GM19351 (cell line): Measurements from ENCODE around the gene PANX2.

Experiments
- ATAC-seq: cut with Tn5 transposase; IDR thresholded peaks from one replicate; pipeline ENCODE4 v1.9.1; 2021; ENCODE audit warnings: mild to moderate bottlenecking, moderate library complexity; ENCODE audit not compliant: unreplicated experiment

Gene PANX2

DNA sequence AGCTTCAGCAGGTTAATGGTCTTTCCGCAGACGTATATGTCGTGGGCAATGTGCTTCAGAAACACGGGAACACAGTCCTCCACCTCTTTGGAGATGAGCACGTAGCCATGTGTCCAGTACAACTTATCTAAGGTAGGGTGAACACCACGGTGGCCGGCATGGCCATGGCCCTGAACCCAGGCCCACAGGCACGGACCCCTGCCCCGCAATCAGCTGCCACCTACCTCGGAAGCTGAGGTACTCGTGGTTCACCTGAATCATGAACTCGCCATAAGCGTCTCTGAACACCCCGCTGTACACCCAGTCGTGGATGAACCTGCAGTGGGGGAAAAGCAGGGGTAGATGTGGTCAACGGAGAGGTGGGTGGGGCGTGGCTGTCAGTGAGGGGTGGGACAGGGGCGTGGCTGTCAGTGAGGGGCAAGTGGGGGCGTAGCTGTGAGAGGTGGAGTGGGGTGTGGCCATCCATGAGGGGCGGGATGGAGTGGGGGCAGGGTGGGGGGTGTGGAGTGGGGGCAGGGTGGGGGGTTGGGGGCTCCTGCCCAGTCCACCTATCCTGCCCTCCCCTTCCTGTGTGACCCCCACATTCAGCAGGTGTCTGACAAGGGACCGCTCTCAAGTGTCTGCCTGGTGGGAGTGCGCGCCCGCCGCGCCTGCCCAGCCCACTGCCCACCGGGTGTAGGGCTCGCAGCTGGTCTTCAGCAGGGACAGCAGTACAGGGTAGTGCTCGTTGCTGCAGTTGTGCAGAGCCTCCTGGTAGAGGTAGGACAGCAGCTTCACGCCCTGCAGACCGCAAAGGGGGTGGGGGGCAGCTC, 55.7 kb downstream of the PANX2 start:
- ATAC-seq, result no peak

DNA sequence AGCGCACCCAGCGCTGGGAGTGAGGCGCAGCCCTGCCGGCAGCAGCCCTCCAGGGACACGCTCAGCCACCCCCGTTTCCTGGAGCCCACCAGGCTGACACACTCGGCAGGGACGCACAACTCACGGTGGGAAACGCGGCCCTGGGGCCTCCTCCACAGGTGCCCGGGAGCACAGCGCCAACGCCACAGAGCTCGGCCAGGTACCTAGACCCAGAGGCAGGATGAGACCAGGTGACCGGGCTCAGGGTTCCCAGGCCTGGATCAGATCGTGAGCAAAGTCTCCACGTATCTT, 56.3 kb downstream of the PANX2 start:
- ATAC-seq, result no peak

DNA sequence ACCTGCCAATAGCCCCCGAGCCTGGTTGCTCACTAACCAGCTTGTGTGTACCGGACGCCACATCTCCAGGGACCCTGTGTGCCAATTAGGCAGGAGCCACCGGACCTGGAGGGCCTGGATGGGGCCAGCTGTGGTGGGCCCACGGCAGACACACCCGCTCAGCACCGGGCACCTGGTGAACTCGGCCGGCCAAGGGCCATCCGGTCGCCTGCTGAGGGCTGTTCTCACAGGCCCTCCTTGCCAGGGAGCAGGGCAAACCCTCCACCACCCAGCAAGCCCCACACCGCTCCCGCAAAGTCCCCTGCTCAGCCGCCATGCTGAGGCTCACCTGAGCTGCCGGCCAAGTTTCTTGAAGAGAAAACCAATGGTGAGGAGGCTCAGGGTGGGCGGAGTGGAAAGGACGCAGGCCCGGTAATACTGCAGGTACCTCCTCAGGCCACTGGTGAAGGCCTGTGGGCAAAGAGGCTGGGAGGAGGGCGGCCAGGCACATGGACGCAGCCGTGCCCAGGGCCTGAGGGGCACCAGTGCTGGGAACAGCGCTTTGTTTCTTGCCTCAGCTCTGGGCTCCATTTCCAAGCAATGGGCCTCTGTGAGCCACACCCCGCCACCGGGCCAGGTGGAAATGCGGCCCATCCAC, 57.2 kb downstream of the PANX2 start:
- ATAC-seq, result no peak

DNA sequence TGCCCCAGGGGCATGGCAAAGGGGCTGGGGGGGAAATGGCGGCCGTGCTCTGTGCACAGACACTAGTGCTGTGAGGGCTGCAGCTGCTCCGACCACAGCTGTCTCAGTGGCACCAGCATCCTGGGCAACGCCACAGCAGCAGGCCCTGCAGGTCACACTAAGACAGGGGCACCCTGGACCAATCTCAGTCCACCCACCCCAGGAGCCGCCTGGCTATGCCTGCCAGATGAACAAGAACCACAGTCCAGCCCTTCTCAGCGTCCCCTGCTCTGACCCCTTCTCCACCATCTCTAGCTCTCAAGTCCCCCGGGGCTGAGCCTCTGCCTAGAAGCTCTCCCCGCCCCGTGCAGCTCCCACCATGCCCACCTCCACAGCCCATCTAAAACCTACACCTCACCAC, 57.8 kb downstream of the PANX2 start:
- no peak for ATAC-seq

DNA sequence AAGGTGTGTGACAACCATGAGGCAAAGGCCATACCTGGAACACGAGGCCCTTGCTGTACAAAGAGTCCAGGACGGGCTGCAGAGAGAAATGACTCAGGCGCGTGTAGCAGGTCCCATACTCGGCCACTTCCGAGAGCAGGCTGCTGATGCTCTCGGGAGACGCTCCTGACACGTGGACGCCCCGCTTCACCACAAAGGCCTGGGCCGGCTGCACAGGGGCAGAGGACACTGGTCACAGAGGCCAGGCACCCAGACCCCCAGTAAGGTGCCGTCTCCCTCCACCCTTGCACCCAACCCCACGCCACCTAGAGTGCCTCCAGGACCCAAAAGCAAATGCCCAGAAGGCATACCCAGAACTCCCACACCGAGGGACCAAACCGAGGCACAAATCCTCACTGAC, 58.8 kb downstream of the PANX2 start:
- no peak for ATAC-seq
